GM18870 (cell line): Measurements from ENCODE around the gene C10orf143.

ENCODE experiments used
- ATAC-seq: cut with Tn5 transposase; IDR thresholded peaks from one replicate; pipeline ENCODE4 v1.9.1; 2021; ENCODE audit warnings: moderate library complexity; ENCODE audit not compliant: unreplicated experiment

The C10orf143 gene

DNA sequence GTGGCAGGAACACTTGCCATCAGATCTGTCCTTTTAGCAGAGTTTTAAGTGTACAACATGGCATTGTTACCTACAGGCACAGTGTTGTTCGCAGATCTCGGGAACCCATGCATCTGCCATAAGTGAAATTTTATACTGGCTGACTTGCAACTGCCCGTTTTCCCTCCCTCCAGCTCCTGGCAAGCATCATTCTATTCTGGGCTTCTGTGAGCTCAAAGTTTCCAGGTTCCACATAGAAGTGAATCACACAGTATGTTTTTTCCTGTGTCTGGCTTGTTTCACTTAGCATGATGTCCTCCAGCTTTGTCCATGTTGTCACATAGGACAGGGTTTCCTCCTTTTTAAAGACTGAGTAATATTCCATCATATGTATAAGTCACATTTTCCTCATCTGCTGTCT, 56.6 kb downstream of the C10orf143 start:
- ATAC-seq = no peak

- no peak for ATAC-seq
Measured at GRCh38 chr10:130053561-130053960, 57.1 kb downstream of the C10orf143 start.

DNA sequence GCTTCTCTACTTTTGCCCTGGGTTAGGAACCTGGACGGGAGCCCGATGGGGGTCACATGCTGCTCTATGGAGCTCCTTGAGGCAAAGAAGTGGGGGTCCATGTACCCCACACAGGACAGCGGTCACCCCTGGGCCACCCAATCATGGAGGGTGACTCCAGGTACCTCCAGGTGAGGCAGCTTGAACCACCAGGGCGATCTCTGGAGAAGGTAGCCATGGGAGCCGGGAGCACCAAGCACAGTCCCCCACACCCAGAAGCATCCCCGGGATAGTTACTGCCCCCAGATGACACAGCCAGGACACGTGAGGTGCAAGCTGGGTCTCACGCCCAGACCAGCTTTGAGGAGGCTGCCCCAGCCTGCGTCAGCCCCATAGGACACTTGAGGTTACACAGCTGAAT, 58.4 kb downstream of the C10orf143 start:
- no peak for ATAC-seq

GRCh38 chr10:130050721-130051120, 59.9 kb downstream of the C10orf143 start:
- ATAC-seq = no peak

DNA sequence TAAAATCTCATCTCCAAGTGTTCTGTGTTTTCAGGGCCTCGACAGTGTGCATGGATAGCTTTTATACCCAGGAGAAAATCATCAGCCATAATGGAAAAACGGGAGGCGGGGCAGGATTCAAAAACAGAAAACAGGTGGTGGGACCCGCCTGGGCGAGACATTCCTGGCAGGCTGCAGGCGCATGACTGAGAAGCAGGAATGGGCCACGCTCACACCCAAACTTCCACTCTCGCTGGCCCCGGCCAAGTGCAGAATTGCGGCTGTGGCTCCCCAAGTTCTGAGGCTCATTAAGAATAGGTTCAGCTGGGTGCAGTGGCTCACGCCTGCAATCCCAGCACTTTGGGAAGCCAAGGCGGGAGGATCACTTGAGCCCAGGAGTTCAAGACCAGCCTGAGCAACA, 60.6 kb downstream of the C10orf143 start:
- ATAC-seq = no peak

GRCh38 chr10:130049244-130049643, 61.4 kb downstream of the C10orf143 start:
- ATAC-seq = no peak

DNA sequence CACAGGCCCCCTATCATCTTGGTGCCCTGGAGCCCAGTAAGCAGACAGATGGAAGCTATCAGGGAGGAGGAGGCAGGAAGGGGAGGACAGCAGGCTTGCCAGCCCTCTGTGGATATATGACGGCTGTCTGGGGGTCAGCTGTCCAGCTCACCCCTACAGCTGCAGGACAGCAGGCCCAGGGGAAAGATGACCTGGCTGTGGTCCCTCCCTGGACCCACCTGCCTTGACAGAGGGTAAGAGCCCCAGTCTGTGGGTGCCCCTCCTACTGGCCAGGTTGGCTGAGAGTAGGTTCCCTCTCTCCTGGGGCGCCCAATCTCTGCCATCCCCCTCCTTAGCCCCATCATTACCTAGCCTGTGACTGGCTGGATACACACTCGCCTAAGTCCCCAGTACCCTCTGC, 62.5 kb downstream of the C10orf143 start:
- no peak for ATAC-seq

DNA sequence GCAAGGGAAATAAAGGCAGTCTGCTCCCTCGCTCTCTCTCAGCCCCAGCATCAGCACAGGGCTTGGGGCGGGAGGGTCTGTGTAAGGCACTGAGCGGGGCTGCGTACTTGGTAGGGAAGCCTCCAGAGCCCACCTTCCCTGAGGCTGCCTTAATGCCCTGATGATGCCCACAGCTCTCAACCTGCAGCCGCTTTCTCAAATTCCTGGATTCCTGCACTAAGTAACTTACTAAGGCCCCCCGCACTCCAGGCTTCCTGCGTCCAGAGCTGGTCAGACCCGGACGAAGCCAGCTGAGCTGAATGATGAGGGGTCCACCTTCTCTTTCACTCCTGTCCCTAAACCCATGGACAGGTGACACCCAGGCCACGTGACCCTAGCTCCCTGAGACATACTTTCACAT, 63.3 kb downstream of the C10orf143 start:
- ATAC-seq = no peak

DNA sequence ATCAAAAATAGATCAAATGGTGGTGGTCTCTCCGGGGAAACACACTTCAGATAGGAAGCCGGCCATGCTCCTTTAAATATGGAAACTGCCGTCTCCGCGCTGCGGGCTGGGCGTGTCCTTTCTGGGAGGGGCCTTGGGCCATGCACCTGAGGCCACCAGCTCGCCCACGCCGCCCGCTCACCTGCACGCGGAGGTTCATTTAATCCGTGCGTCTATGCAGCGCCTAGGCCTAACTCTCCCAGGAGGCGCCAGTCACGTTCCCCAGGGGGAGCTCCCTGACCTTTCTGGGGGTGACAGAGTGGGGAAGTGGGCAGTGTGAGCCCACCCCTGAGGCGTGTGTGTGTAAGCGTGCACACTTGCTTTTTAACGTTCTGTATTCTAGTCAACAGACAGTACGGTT, 64.0 kb downstream of the C10orf143 start:
- no peak for ATAC-seq

DNA sequence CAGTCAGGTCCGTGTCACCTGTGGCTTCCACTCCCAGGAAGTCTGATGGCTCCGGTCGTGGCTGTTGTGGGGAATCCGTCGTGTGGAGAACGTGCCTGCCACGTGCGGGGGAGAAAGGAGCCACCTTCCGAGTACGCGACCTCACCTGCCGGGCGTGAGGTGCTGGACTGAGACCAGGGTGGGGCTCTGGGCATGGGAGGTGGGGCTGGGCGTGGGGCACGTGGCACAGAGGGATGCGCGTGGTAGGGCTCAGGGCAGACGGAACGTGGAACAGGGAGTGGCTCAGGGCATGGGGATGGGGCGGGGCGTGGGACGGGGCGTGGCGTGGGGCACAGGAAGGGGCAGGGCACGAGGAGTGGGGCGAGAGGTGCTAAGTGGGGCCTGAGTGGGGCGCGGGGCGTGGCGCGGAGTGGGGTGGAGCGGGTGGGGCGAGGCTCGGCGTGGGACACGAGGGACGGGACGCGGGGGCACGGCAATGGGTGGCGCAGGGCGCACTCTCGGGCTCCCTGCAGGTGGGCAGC, 64.8 kb downstream of the C10orf143 start:
- no peak for ATAC-seq

- no peak for ATAC-seq
Measured at GRCh38 chr10:130045091-130045652, 65.5 kb downstream of the C10orf143 start.

DNA sequence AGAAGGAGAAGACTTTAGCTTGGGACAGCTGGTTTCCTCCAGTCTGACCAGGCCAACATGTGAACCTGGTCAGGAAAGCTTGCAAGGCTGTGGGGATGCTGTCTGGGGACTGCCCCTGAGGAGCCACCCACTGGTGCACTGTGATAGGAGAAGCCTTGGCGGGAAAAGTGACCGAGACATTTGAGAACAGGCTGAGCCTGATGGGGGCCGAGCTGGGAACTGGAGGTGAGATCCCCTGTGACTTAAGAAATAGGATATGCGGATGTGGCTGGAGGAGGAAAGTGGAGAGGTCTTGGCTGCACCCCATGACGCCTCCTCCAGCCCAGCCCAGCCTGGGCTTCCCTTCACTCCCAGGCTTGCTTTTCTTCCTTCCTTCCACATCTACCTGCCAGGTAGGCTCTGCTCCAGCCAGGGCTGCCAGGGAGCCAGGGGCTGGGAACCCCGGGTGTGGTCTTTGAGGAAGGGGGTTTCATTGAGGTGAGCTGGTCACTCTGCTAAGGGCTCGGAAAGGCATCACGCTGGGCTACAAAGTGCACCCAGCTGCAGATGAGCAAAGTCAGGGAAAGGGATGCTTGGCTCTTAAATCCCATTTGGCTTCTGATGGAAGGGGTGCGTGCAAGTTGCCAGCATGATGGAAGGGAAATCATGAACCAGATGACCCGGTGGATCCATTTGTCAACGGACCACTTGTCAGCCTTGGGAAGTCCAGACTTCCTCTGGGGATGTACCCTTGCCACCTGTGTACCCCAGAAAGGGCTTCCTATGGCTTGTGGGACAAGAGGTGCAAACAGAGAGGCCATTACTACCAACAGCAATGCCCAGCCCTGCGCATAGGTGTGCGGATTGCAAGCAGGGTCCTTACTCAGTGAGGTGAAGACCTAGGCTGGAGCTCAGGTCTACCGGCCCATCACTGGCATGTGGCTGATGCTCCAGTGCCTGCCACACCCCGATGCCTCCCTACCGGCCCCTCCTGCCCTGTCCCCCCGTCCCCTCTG, 66.3 kb downstream of the C10orf143 start:
- ATAC-seq = no peak

DNA sequence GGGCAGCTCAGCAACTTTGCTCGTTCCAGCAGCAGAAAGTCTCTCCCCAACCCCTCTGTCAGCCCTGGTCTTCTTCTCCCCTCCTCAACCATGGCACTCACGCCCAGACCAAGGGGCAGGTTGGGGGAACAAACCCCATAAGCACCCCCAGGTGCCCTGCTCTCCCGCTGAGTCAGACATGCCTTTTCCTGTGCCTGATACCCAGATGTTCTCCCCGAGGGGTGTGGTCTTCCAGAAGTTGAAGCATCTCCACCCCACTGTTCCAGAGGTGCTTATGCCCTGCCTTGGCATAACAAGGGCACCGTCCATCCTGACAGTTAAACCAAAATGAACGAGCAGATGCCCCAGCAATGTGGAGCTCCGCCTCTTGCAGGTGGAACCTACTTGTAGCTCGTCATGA, 67.1 kb downstream of the C10orf143 start:
- no peak for ATAC-seq

GRCh38 chr10:130042381-130042780, 68.2 kb downstream of the C10orf143 start:
- ATAC-seq = no peak

DNA sequence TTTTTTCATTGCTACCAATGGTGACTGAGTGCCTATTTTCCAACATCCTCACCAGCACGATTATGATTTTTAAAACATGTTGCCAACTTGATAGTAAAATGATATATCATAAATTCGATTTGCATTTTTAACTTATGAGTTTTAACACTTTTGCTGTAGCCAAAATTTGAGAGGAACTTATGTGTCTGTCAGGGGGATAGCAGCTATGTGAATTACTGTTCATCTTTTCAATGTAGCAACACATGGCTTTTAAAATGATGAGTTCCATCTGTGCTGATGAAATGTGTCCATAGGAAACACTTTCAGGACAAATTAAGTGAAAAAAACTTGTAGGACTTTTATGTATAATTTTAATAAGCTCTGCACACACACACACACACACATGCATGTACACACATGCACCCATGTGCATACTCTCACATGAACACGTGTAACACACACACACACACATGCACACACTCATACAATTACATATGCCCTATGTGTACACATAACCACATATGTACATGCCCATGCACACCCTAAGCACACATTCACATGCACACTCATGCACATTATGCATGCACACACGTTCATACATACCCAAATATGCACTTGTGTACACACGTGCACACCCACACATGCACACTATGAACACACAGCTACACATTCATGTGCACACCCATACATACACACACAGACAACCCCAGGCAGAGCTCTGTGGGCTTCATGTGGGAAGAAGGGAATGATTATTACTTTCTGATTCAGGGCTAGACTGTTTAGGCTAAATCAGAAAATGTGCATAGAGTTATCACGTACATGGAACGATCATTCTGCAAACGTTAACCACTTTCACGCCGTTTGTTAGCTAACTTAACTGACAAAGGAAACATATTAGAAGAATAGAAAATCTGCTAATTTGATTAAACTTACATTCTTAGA, 68.9 kb downstream of the C10orf143 start:
- no peak for ATAC-seq

DNA sequence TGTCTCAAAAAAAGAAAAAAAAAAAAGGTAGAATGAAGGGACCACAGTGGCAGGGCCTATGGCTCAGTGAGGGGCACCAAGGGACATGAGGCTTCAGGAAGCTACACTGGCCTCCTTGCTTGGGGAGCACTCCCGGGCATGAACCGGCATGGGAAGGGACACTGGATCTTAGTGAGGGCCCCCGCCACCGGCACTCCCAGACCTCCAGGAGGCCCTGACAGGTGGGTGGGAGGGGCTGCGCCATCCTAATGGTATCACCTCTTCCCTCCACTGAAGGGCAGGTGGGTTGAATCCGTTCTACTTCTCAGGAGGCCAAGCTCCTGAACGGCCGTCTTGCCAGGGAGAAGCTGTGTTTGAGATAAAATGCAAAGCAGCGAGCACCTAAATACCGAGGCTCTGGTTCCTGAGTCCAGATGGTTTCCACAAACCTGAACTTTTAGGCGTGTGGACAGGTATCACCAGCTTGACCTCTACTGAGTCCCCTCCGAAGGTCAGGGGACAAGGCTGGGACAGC, 69.8 kb downstream of the C10orf143 start:
- ATAC-seq = no peak

DNA sequence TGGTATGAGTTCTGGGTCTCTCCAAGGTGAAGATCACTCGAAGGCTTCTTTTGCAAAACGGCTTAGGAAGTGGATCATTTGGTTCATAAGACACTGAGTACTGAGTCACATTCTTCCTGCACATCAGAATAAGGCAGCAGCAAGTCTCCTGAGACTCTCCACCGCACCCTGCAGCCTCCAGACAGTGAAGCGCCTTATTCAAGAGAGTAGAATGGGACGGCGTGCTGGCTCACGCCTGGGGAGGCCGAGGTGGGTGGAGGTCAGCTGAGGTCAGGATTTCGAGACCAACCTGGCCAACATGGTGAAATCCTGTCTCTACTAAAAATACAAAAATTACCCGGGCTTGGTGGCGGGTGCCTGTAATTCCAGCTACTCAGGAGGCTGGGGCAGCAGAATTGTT, 70.3 kb downstream of the C10orf143 start:
- ATAC-seq = no peak

DNA sequence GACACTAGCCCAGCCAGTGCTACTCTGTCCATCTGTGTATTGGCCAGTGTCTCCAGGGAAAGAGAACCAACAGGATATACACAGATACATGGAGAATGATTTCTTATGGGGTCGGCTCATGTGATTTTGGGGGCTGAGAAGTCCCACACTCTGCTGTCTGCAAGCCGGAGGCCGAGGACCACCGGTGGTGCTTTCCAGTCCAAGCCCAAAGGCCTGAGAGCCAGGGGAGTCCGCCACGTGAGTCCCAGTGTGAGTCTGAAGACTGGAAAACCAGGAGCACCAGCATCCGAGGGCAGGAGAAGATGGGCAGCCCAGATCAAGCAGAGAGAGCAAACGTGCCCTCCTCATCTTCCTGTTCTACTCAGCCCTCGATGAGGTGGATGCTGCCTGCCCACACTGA, 71.5 kb downstream of the C10orf143 start:
- no peak for ATAC-seq

GRCh38 chr10:130038611-130039109, 72.0 kb downstream of the C10orf143 start:
- no peak for ATAC-seq

- ATAC-seq = no peak
Measured at GRCh38 chr10:130038019-130038555, 72.5 kb downstream of the C10orf143 start.
